ENCODE results near the gene UTS2B.
A peak's percentile ranks its signal among the peaks of the same experiment; 100 is the strongest.

Gene UTS2B

GRCh38 chr3:191362037-191362436 is 31.7 kb upstream of the UTS2B start:
- H3K4me3 ChIP-seq (ENCODE audit: low read depth, low read length), result no peak overlapping the region
- no peak for DNase-seq (ENCODE audit: low read depth)
- TF ChIP-seq CTCF (IDR thresholded peaks at IDR 0.05; ENCODE audit: insufficient read depth, low read depth, low read length, missing control alignments), result no peak

DNA sequence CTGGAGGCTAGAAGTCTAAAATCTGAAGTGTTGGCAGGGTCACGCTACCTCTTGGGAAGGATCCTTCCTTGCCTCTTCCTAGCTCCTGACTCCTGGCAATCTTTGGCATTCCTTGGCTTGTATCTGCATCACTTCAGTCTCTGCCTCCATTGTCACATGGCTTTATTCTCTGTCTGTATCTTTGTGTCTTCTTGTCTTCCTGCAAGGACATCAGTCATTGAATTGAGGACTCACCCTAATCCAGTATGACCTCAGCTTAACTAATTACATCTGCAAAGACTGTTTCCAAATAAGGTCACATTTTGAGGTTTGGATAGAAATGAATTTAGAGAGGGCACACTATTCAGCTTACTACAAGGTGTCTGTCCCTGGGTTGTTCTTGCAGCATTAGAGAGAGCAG is 31.1 kb upstream of the UTS2B start:
- no peak overlapping the region for H3K4me3 ChIP-seq (ENCODE audit: low read depth, low read length)
- TF ChIP-seq CTCF (IDR thresholded peaks at IDR 0.05; ENCODE audit: insufficient read depth, low read depth, low read length, missing control alignments), result no peak
- DNase-seq (ENCODE audit: low read depth), result no peak

GRCh38 chr3:191360620-191361019 is 30.3 kb upstream of the UTS2B start:
- DNase-seq (ENCODE audit: low read depth), result no peak
- H3K4me3 ChIP-seq (ENCODE audit: low read depth, low read length), result no peak overlapping the region; the same call in 1 of the 2 replicates
- no peak for TF ChIP-seq CTCF (IDR thresholded peaks at IDR 0.05; ENCODE audit: insufficient read depth, low read depth, low read length, missing control alignments)

DNA sequence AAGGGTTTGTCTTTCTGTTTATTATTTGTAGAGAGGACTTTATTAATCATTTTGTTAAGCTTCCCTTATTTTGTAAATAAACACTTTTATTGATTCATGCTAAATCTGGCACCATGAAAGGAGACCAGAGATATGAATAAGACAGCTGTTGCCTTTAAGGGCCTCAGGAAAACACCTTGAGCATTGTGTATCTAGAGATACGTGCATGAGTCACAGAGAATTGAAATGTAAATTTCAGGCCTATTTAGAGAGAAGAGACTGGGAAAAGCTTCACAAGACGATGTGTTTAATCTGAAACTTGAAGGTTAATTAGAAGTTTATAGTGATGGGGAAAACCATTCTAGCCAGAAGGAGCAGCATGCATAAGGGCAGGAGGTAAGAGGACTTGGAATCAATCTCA is 28.6 kb upstream of the UTS2B start:
- H3K4me3 ChIP-seq (ENCODE audit: low read depth, low read length), result peak overlapping the region; percentile 56
- peak; percentile 50 for DNase-seq (ENCODE audit: low read depth)
- TF ChIP-seq CTCF (IDR thresholded peaks at IDR 0.05; ENCODE audit: insufficient read depth, low read depth, low read length, missing control alignments), result no peak

DNA sequence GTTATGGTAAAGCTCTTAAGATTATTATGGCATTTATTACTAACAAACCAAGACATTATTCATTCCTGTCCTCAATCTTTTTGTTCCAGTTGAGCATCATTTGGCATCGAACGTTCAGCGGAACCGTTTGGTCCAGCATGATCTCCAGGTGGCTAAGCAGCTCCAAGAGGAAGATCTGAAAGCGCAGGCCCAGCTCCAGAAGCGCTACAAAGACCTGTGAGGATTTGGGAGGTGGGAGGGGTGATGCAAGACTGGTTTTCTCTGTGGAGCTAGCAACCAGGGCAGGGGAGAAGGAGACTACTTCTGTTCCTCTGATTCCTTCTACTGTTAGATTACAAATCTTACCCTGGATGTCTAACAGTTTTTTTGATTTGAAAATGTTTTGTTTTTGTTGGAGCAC is 27.6 kb upstream of the UTS2B start:
- H3K4me3 ChIP-seq (ENCODE audit: low read depth, low read length), result no peak overlapping the region
- no peak for TF ChIP-seq CTCF (IDR thresholded peaks at IDR 0.05; ENCODE audit: insufficient read depth, low read depth, low read length, missing control alignments)
- no peak for DNase-seq (ENCODE audit: low read depth)

DNA sequence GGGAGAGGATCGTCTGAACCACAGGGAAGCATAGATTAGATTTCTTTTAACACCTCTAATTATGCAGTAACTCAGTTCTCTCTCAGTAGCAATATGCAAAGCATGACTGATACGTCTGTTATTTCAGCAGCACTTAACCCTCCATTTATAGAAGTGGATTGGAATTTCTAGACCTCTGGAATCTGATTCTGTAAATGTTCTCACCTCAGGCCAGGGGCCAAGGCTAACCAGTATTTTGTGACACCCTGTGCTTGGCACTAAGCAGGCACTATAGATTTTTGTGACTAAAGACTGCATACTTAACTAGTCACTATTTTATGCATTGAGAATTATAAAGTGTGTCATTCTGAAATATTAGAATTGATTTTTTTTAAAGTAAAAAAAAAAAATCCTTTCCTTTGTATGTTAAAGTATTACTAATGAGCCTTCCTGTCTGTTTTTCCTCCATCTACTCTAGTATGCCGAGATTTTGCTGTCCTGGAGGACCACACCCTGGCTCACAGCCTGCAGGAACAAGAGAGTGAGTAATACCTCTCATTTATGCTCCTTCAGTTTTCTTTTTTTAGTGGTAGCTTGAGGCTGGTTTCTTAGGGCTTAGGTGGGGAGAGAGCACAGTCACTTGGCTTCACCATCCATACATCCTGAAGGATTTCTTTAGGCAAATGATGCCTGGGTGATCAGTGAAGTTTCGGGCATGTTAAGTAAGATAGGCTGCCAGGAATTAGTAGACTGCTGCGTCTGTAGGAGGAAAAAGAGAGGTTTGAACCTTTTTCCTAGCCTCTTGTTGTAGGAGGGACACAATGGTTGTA is 26.5 kb upstream of the UTS2B start:
- DNase-seq (ENCODE audit: low read depth), result no peak
- H3K4me3 ChIP-seq (ENCODE audit: low read depth, low read length), result no peak overlapping the region
- TF ChIP-seq CTCF (IDR thresholded peaks at IDR 0.05; ENCODE audit: insufficient read depth, low read depth, low read length, missing control alignments), result no peak

DNA sequence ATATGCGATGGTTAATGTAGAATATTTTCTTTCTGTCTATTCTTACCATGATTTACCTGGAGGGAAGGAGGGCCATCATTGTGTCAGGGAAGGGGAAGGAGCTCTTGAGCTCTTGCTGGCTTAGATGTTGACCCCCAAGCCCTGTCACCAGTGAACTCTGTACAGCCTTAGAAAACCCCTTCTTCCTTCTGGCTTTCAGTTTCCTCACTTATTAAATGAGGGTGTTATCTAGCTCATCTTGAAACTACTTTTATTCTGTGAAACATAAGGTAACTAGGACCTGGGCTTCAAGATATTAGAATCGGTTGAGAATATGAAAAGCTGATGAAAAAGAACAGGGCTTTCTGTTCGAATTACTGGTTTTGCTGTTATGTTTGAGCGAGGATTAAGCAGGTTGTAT is 25.1 kb upstream of the UTS2B start:
- peak; percentile 82 for DNase-seq (ENCODE audit: low read depth)
- H3K4me3 ChIP-seq (ENCODE audit: low read depth, low read length), result peak overlapping the region; percentile 33
- TF ChIP-seq CTCF (IDR thresholded peaks at IDR 0.05; ENCODE audit: insufficient read depth, low read depth, low read length, missing control alignments), result no peak
